H9 (cell line): Measurements from ENCODE around the gene ZNF695. TPM values are rescaled to one million over a fixed set of nuclear protein-coding genes. Genes with fewer than 3 reads are reported as not detected.

Experiments
- DNase-seq: peaks from one replicate; pipeline ENCODE4 v3.0.0-alpha.2; 2017
- H2AFZ ChIP-seq: one replicate; pipeline ENCODE4 v1.6.1; 2013; ENCODE audit warnings: mild to moderate bottlenecking, low read length, control low read depth, moderate library complexity
- H2AK5ac ChIP-seq: 2 replicates; pipeline ENCODE4 v1.6.1; 2013; ENCODE audit warnings: low read length, control low read depth, mixed read lengths; ENCODE audit not compliant: insufficient read length
- H2BK120ac ChIP-seq: one replicate; pipeline ENCODE4 v1.6.1; 2013; ENCODE audit warnings: low read depth, mild to moderate bottlenecking, low read length, control low read depth, inconsistent platforms; ENCODE audit not compliant: poor library complexity, severe bottlenecking
- H2BK12ac ChIP-seq: 2 replicates; pipeline ENCODE4 v1.6.1; 2013; ENCODE audit warnings: low read length, control low read depth, mixed read lengths, low read depth; ENCODE audit not compliant: insufficient read length
- H2BK15ac ChIP-seq: 2 replicates; pipeline ENCODE4 v1.6.1; 2013; ENCODE audit warnings: low read depth, low read length, control low read depth
- H2BK20ac ChIP-seq: one replicate; pipeline ENCODE4 v1.6.1; 2013; ENCODE audit warnings: low read depth, mild to moderate bottlenecking, low read length, control low read depth, inconsistent platforms; ENCODE audit not compliant: poor library complexity, severe bottlenecking
- H2BK5ac ChIP-seq: 2 replicates; pipeline ENCODE4 v1.6.1; 2013; ENCODE audit warnings: low read length, control low read depth, mixed read lengths; ENCODE audit not compliant: insufficient read length
- H3K14ac ChIP-seq: 2 replicates; pipeline ENCODE4 v1.6.1; 2013; ENCODE audit warnings: low read length, control low read depth; ENCODE audit not compliant: insufficient read depth
- H3K18ac ChIP-seq: 2 replicates; pipeline ENCODE4 v1.6.1; 2013; ENCODE audit warnings: low read depth, mild to moderate bottlenecking, mixed read lengths, low read length, control low read depth; ENCODE audit not compliant: insufficient read length
- H3K23ac ChIP-seq: 2 replicates; pipeline ENCODE4 v1.6.1; 2013; ENCODE audit warnings: low read length, control low read depth, mixed read lengths, low read depth; ENCODE audit not compliant: insufficient read length
- H3K23me2 ChIP-seq: 2 replicates; pipeline ENCODE4 v1.6.1; 2013; ENCODE audit warnings: low read depth, mild to moderate bottlenecking, mixed read lengths, low read length, control low read depth; ENCODE audit not compliant: insufficient read length, poor library complexity, severe bottlenecking
- H3K27ac ChIP-seq: 2 replicates; pipeline ENCODE4 v1.5.1; 2013; ENCODE audit warnings: low read length, control low read depth, mixed read lengths, low read depth; ENCODE audit not compliant: insufficient read length
- H3K27me3 ChIP-seq: 2 replicates; pipeline ENCODE4 v1.6.1; 2013; ENCODE audit warnings: low read length, control low read depth, inconsistent platforms; ENCODE audit not compliant: insufficient read depth
- H3K4ac ChIP-seq: 2 replicates; pipeline ENCODE4 v1.6.1; 2013; ENCODE audit warnings: low read depth, mild to moderate bottlenecking, control low read depth, inconsistent platforms, low read length, moderate library complexity
- H3K4me1 ChIP-seq: 2 replicates; pipeline ENCODE4 v1.6.1; 2013; ENCODE audit warnings: low read length, control low read depth, inconsistent platforms; ENCODE audit not compliant: insufficient read depth
- H3K4me2 ChIP-seq: 2 replicates; pipeline ENCODE4 v1.6.1; 2013; ENCODE audit warnings: low read length, control low read depth, mixed read lengths; ENCODE audit not compliant: insufficient read length, insufficient read depth
- H3K56ac ChIP-seq: 2 replicates; pipeline ENCODE4 v1.6.1; 2013; ENCODE audit warnings: low read depth, mild to moderate bottlenecking, mixed read lengths, low read length, control low read depth; ENCODE audit not compliant: insufficient read length
- H3K79me1 ChIP-seq: 2 replicates; pipeline ENCODE4 v1.6.1; 2013; ENCODE audit warnings: low read depth, mild to moderate bottlenecking, moderate library complexity, low read length, control low read depth, inconsistent platforms; ENCODE audit not compliant: insufficient read depth, poor library complexity, severe bottlenecking
- H3K79me2 ChIP-seq: 2 replicates; pipeline ENCODE4 v1.6.1; 2013; ENCODE audit warnings: low read length, control low read depth, inconsistent platforms; ENCODE audit not compliant: insufficient read depth
- H3K9ac ChIP-seq: 2 replicates; pipeline ENCODE4 v1.6.1; 2013; ENCODE audit warnings: low read length, control low read depth, mixed read lengths; ENCODE audit not compliant: insufficient read length; ENCODE audit errors: extremely low read depth
- H3K9me3 ChIP-seq: one replicate; pipeline ENCODE4 v1.6.1; 2013; ENCODE audit warnings: low read depth, low read length, inconsistent platforms; ENCODE audit not compliant: control insufficient read depth
- H3T11ph ChIP-seq: one replicate; pipeline ENCODE4 v1.6.1; 2013; ENCODE audit warnings: mild to moderate bottlenecking, low read length, control low read depth, inconsistent platforms
- H4K20me1 ChIP-seq: one replicate; pipeline ENCODE4 v1.6.1; 2013; ENCODE audit not compliant: control insufficient read depth, insufficient read length, insufficient read depth
- H4K5ac ChIP-seq: 2 replicates; pipeline ENCODE4 v1.6.1; 2013; ENCODE audit warnings: low read depth, mild to moderate bottlenecking, mixed read lengths, low read length, control low read depth; ENCODE audit not compliant: insufficient read length
- H4K8ac ChIP-seq: replicated peaks from 2 replicates; pipeline ENCODE4 v1.6.1; 2013; ENCODE audit warnings: low read length, control low read depth, mixed read lengths, low read depth; ENCODE audit not compliant: insufficient read length
- H4K91ac ChIP-seq: 2 replicates; pipeline ENCODE4 v1.6.1; 2013; ENCODE audit warnings: low read depth, mild to moderate bottlenecking, moderate library complexity, mixed read lengths, low read length, control low read depth; ENCODE audit not compliant: insufficient read length
- H3K27ac Mint-ChIP-seq, 3 experiments: 2 replicates in 2 of 3; 3 replicates in 1 of 3; pipeline ENCODE4 v1.8.0; 2020 to 2021; ENCODE audit warnings: mixed read lengths in 3 of 3, mild to moderate bottlenecking in 1 of 3, moderate library complexity in 1 of 3
- H3K27me3 Mint-ChIP-seq: 2 replicates; pipeline ENCODE4 v1.8.0; 2021; ENCODE audit warnings: low read depth, mild to moderate bottlenecking, moderate library complexity, mixed read lengths
- H3K36me3 Mint-ChIP-seq, 3 experiments: 2 replicates in 2 of 3; 3 replicates in 1 of 3; pipeline ENCODE4 v1.8.0; 2020 to 2021; ENCODE audit warnings: low read depth in 3 of 3, mixed read lengths in 3 of 3; ENCODE audit not compliant: insufficient read depth in 1 of 3
- H3K4me1 Mint-ChIP-seq, 2 experiments: 2 replicates each; pipeline ENCODE4 v1.8.0; 2020; ENCODE audit warnings: mixed read lengths in 2 of 2
- H3K4me3 Mint-ChIP-seq, 2 experiments: 2 replicates in 1 of 2; 3 replicates in 1 of 2; pipeline ENCODE4 v1.8.0; 2020 to 2021; ENCODE audit warnings: mild to moderate bottlenecking in 2 of 2, mixed read lengths in 2 of 2, moderate library complexity in 1 of 2
- H3K9me3 Mint-ChIP-seq, 2 experiments: 2 replicates in 1 of 2; 3 replicates in 1 of 2; pipeline ENCODE4 v1.8.0; 2020; ENCODE audit warnings: mild to moderate bottlenecking in 2 of 2, mixed read lengths in 2 of 2, moderate library complexity in 1 of 2
- WGBS: extraction: QIAGEN DNeasy Blood & Tissue Kit; methylation state at CpG from one replicate; pipeline ENCODE4 v1.1.7; 2013; ENCODE audit warnings: missing lambda C conversion rate, low lambda C conversion rate, mixed read lengths; ENCODE audit not compliant: insufficient read length; ENCODE audit errors: extremely low coverage; 5-methylcytosine and 5-hydroxymethylcytosine counted together
- total RNA-seq: library from RNA; stranded (reverse); gene quantifications from 2 replicates; pipeline ENCODE4 v1.2.1, GENCODE V29; 2021
- TF ChIP-seq, protein P1 (sequence below): fragments of 200-600 bp; sonication (generic); conservative IDR thresholded peaks from 3 replicates; pipeline ENCODE4 v1.8.0; 2021; ENCODE audit warnings: antibody characterized with exemption, mild to moderate bottlenecking

Gene ZNF695
- total RNA-seq, 1 experiment from 2014 or later = 22.3 TPM

DNA sequence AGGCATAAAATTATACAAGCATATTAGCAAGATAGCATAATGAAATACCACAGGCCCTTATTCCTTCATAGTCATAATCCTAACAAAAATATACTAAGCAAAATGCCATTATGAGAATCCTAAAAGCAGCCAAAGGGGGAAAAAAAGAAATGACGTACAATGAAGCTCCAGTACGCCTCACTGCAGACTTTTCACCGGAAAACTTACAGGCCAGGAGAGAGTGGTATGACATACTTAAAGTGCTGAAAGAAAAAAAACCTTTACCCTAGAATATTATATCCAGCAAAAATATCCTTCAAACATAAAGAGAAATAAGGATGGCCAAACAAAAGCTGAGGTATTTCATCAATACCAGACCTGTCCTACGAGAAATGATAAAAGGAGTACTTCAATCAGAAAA, 19.5 kb downstream of the ZNF695 start:
- H3K4me3 Mint-ChIP-seq = no peak overlapping the region
- no peaks in the 10 kb centered on the region for H4K20me1 ChIP-seq

More for the DNA sequence above, 19.5 kb downstream of the ZNF695 start:
- H3K4me1 ChIP-seq = no peaks in the 10 kb centered on the region
- no peak overlapping the region for H4K8ac ChIP-seq
- H3K56ac ChIP-seq = no peak overlapping the region
- no peak overlapping the region for H3T11ph ChIP-seq
- H3K79me1 ChIP-seq = no peaks in the 10 kb centered on the region
- peaks cover 83% of the 10 kb centered on the region for H3K9me3 ChIP-seq
- H3K27ac ChIP-seq = no peak overlapping the region
- no peak overlapping the region for H3K4ac ChIP-seq
- no peak overlapping the region for H4K91ac ChIP-seq
- H3K27me3 ChIP-seq = no peaks in the 10 kb centered on the region
- H3K23me2 ChIP-seq = no peaks in the 10 kb centered on the region
- no peak overlapping the region for H4K5ac ChIP-seq
- no peak for DNase-seq
- H3K27ac Mint-ChIP-seq = no peak overlapping the region
- H2BK12ac ChIP-seq = no peak overlapping the region
- TF ChIP-seq, protein P1, sequence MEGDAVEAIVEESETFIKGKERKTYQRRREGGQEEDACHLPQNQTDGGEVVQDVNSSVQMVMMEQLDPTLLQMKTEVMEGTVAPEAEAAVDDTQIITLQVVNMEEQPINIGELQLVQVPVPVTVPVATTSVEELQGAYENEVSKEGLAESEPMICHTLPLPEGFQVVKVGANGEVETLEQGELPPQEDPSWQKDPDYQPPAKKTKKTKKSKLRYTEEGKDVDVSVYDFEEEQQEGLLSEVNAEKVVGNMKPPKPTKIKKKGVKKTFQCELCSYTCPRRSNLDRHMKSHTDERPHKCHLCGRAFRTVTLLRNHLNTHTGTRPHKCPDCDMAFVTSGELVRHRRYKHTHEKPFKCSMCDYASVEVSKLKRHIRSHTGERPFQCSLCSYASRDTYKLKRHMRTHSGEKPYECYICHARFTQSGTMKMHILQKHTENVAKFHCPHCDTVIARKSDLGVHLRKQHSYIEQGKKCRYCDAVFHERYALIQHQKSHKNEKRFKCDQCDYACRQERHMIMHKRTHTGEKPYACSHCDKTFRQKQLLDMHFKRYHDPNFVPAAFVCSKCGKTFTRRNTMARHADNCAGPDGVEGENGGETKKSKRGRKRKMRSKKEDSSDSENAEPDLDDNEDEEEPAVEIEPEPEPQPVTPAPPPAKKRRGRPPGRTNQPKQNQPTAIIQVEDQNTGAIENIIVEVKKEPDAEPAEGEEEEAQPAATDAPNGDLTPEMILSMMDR = no peak
- no peak overlapping the region for H2BK15ac ChIP-seq
- no peak overlapping the region for H3K23ac ChIP-seq
- WGBS = no CpG with 5 or more reads among the region's 4 CpGs
- no peak overlapping the region for H3K18ac ChIP-seq
- peaks cover 1% of the 10 kb centered on the region; the same call in 1 of the 2 replicates for H3K27me3 Mint-ChIP-seq
- H2AFZ ChIP-seq = no peak overlapping the region
- no peak overlapping the region for H3K4me2 ChIP-seq
- H2BK120ac ChIP-seq = no peak overlapping the region
- peaks cover 99 to 100% of the 10 kb centered on the region in 2 experiments for H3K9me3 Mint-ChIP-seq
- no peak overlapping the region for H2BK20ac ChIP-seq
- peaks cover 99 to 100% (median 99%) of the 10 kb centered on the region in 3 experiments for H3K36me3 Mint-ChIP-seq
- no peaks in the 10 kb centered on the region for H3K4me1 Mint-ChIP-seq
- no peak overlapping the region for H2BK5ac ChIP-seq
- H3K79me2 ChIP-seq = peaks cover 2% of the 10 kb centered on the region; the same call in 1 of the 2 replicates
- no peak overlapping the region for H3K14ac ChIP-seq
- no peak overlapping the region for H2AK5ac ChIP-seq
- no peak overlapping the region for H3K9ac ChIP-seq
